ENCODE measurements around the gene TRPM5. TPM values are rescaled to one million over a fixed set of nuclear protein-coding genes. Genes with fewer than 3 reads are reported as not detected.

The TRPM5 gene
- total and polyA plus RNA-seq, 2 of the 8 experiments (the other 6 are each of a cell fraction or from before 2014, with no cell fraction given): 0.02 TPM; not detected in 1

DNA sequence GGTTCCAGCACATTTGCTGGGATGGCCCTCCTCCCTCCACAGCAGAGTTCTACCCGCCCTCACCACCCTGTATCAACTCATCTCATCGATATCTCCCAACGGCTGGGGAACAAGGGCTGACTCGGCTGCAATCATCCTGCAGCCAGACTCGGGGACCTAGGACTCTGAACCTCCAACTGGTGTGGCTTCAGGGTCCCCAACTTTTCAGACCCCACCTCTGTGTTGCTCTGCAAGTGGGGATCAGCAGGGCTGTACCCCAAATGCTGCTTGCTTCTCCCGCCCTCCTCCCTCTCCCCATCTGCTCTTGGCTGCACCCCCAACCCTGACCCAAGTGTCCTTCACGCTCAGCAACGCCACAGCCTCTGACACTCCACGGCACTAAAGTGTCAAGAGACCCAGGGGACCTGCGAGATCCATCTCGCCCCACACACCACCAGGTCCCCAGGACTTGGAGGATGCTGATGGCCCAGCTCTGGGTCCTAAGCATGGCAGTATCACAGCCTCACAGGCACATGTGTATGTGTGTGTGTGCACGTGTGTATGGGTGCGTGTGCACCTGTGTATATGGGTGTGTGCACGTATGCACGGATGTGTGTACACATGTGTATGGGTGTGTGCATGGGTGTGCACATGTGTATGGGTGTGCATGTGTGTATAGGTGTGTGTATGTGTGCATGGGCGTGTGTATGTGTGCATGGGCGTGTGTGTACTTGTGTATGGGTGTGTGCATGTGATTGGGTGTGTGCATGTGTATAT lies 26.9 kb upstream of the TRPM5 start (continued):
- TF ChIP-seq HDAC6 (IDR thresholded peaks at IDR 0.05; ENCODE audit: low read depth, low read length): no peak
- no peak for TF ChIP-seq HDAC2 (IDR thresholded peaks at IDR 0.05; ENCODE audit: borderline replicate concordance in 1 of 2, low read depth in 2 of 2, low read length in 2 of 2)
- TF ChIP-seq SP4 (IDR thresholded peaks at IDR 0.05; ENCODE audit: low read length): no peak
- TF ChIP-seq SAP30 (IDR thresholded peaks at IDR 0.05; ENCODE audit: insufficient read depth, insufficient replicate concordance, low read length): no peak
- no peak for TF ChIP-seq RXRA (IDR thresholded peaks at IDR 0.05; ENCODE audit: insufficient read depth, low read depth, low read length)
- no peak for TF ChIP-seq NANOG (IDR thresholded peaks at IDR 0.05; ENCODE audit: insufficient read depth, low read depth, low read length, poor library complexity, severe bottlenecking)

Measured in H1 (cell line).